GM10266 (cell line): ENCODE data around the gene FAM219B.

Experiments
- DNase-seq: peaks from one replicate; pipeline ENCODE4 v3.0.0; 2012; ENCODE audit errors: extremely low spot score
- TF ChIP-seq, protein P1 (sequence below): IDR thresholded peaks from 2 replicates; pipeline ENCODE4 v1.5.1; 2012; ENCODE audit warnings: mild to moderate bottlenecking, low read depth; ENCODE audit not compliant: control insufficient read depth, insufficient read depth; ENCODE audit errors: missing control alignments

The FAM219B gene, protein sequence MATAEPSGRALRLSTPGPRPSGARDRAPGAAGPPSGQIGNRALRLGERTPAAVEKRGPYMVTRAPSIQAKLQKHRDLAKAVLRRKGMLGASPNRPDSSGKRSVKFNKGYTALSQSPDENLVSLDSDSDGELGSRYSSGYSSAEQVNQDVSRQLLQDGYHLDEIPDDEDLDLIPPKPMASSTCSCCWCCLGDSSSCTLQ

DNA sequence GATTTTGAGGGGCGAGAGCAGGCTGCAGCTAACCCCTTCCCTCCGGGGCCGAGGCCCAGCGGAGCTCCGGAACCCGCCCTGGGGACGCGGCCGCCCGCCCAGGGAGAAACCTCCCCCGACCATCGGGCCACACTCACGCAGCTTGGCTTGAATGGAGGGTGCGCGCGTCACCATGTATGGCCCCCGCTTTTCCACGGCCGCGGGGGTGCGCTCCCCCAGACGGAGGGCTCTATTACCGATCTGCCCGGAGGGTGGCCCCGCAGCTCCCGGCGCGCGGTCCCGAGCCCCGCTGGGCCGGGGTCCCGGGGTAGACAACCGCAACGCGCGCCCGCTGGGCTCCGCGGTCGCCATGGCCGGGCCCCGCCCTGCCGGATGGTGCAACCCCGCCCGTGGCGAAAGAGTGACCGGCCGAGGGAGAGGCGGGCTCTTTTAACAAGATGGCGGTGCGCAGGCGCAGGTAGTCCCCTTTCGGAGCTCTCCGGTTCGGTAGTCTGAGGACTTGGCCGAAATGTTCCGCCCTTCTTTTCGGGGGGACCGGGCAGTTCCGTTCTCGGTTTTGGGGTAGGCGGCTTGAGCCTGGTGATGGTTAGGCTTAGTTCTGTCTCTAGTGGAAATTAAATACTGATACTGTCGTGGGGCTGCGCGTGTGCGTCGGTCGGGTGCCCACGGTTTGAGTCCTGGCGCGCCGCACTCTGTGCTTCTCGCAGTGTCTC is at the start of gene FAM219B:
TSS of gene FAM219B (minus strand) at position 402 of the 713 bp plus-strand sequence. CDS start at position 351, 51 bp downstream.
- DNase-seq, result peak; percentile 96
- TF ChIP-seq, protein P1, sequence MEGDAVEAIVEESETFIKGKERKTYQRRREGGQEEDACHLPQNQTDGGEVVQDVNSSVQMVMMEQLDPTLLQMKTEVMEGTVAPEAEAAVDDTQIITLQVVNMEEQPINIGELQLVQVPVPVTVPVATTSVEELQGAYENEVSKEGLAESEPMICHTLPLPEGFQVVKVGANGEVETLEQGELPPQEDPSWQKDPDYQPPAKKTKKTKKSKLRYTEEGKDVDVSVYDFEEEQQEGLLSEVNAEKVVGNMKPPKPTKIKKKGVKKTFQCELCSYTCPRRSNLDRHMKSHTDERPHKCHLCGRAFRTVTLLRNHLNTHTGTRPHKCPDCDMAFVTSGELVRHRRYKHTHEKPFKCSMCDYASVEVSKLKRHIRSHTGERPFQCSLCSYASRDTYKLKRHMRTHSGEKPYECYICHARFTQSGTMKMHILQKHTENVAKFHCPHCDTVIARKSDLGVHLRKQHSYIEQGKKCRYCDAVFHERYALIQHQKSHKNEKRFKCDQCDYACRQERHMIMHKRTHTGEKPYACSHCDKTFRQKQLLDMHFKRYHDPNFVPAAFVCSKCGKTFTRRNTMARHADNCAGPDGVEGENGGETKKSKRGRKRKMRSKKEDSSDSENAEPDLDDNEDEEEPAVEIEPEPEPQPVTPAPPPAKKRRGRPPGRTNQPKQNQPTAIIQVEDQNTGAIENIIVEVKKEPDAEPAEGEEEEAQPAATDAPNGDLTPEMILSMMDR, result no peak

DNA sequence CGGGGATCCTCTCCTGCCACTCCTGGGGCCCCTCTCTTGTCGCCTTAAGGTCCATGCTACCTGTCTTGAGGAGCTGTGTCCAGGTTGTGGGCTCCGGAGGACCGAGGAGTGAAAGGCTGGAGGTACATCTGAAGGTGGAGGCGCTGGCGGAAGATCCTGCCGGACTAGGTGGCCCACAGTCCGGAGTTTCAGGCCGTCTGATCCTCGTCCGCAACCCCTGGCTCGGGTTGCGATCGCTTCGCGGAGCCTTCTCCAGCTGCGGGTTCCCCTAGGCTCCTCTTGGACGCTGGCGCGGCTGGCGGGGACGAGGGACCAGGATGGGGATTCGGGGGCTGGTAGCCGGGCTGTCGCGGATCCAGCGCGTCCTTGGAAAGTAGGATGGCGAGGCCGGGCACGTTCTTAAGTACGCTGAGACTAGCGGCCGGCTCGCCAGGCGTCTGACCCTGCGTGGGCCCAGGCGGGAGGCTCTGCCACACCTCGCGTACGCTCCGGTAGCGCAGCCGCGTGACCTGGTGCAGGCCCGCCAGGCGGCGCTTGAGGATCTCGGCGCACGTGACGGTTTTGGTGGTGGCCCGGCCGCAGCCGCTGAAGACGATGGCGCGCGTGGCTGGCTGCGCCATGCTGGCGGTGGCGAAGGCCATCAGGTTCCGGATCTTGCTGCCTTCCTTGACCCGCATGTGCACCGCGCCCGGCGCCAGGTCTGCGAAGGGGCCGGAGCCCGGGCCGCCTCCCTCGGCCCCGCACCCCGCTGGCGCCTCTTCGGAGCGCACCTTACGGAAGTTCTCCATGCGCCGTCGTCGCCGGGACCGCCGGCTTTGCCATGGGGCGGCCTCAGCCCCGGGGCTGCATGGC is 49.4 kb upstream of the FAM219B start:
- TF ChIP-seq, protein P1, result peak; percentile 50
- peak; percentile 70 for DNase-seq

DNA sequence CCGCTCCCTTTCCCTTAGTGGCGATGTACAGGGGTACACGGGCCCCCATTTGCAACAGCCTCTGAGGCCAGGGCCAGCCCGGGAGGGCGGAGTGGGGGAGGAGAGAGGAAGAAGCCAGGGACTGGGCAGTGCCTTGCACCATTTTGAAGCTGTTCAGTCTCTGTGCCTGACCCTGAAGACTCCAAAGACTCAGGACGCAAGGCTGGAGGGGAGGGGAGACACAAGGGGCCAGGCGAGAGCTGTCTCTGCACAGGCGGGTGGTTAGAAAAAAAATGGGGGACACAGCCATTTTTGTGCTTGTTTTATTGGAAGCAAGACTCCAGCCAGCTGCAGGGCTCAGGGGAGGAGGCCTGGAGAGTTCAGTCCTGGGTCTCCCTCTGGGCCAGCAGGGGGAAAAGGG is 48.4 kb upstream of the FAM219B start:
- no peak for DNase-seq
- TF ChIP-seq, protein P1, result no peak

DNA sequence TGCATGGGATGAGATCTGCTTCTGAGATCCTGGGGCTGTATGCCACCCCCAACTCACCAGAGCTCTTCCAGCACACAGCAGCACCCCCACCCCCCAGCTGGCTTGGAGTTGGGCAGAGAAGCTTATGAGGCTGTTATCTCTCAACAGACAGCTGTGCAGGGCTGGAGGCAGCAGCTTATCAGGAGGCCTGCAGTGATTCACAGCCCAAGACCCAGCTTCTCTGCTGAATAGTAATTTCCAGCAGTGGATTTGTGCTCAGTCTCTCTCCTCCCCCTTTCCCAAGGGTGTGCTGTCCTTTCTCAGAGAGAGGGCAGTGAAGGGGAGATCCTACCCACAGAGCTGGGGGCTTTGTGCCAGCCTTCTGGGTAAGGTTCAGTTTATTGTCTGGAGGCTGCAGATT is 47.9 kb upstream of the FAM219B start:
- TF ChIP-seq, protein P1, result no peak
- DNase-seq, result no peak

DNA sequence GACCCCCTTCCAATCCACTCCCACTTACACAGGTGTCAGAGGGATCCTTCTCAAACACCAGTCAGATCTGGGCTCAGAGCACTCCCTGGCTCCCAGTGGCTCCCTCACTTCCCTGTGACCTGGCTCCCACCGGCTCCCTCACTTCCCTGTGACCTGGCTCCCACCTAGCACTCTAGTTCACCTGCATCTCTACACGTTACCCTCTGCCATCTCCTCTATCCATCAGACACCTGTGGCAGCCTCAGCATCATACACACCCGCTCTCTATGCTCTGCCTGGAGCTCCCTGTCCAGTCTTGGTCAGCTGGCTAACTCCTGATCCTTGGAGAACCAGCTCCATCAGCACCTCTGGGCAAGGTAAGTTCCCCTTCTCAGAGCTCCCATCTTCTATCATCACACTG is 44.4 kb upstream of the FAM219B start:
- DNase-seq, result no peak
- TF ChIP-seq, protein P1, result peak; percentile 14

DNA sequence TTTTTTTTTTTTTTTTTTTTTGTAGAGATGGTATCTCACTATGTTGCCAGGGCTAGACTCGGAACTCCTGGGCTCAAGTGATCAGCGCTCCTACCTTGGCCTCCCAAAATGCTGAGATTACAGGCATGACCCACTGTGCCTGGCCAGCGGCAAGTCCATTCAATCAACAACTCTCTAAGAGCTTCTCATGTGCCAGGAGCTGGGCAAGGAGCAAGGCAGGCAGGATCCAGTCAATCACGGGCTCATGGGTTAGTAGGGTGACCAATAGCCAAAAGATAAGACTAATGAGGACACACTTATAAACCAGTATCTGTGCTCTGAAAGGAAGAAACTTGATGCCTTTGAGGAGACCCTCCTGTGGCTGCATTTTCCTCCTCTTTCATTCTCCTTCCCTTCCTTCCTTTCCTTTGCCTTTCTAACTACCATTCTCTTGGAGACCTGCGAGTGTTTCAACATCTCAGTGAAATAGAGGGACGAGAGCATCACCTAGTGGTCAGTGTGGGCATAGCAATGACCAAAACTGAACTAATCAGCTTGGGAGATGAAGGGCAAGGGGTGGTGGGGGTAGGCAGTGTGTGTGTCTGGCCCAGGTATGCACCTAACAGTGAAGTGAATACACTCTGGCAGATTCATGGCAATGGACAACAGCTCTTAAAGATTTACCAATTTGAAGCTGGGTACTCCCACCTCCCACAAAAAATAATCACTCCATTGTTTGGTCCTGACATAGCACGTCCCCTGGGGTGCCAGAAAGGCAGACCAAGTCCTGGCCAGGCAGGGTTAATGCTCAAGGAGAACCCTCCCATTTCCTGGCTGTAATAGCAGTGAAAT is 43.6 kb upstream of the FAM219B start:
- TF ChIP-seq, protein P1, result peak; percentile 100
- DNase-seq, result peak; percentile 72
